ENCODE measurements around the gene MTCL1. TPM values are rescaled to one million over a fixed set of nuclear protein-coding genes. Genes with fewer than 3 reads are reported as not detected.

Gene MTCL1
- total and polyA plus RNA-seq, 12 donors, result 0.43 to 12.5 (median 2.1) TPM

GRCh38 chr18:8715599-8715998, 10.2 kb downstream of the MTCL1 start:
- TF ChIP-seq POLR2A (IDR thresholded peaks at IDR 0.05) (no peak), CTCF (IDR thresholded peaks at IDR 0.05) (no peak)
- H3K4me3 ChIP-seq, result no peak overlapping the region
- no peaks in the 10 kb centered on the region for H3K9me3 ChIP-seq (replicated peaks in 1 of 3)
- DNase-seq, result no peak
- H3K4me1 ChIP-seq (replicated peaks in 1 of 2), result no peaks in the 10 kb centered on the region
- WGBS, 4 donors, result 71 to 87% (median 81%) methylated on average over 4 of the region's 4 CpGs
- H3K36me3 ChIP-seq (replicated peaks in 1 of 2), result no peaks in the 10 kb centered on the region
- intact Hi-C loops (cut with DNase I), result no loop called here
- H3K27ac ChIP-seq, result no peak overlapping the region
- H3K27me3 ChIP-seq, result peaks cover 12% of the 10 kb centered on the region

GRCh38 chr18:8717011-8717770, 11.8 kb downstream of the MTCL1 start:
- no peak overlapping the region for H3K27ac ChIP-seq
- H3K27me3 ChIP-seq, result peaks cover 12% of the 10 kb centered on the region
- no peaks in the 10 kb centered on the region for H3K36me3 ChIP-seq (replicated peaks in 1 of 2)
- H3K4me3 ChIP-seq, result no peak overlapping the region
- H3K9me3 ChIP-seq (replicated peaks in 1 of 3), result no peaks in the 10 kb centered on the region
- no peak for TF ChIP-seq POLR2A (IDR thresholded peaks at IDR 0.05)
- no peak for TF ChIP-seq CTCF (IDR thresholded peaks at IDR 0.05)
- WGBS, 4 donors, result 67 to 71% (median 68%) methylated on average over 13 of the region's 13 CpGs
- no peaks in the 10 kb centered on the region for H3K4me1 ChIP-seq (replicated peaks in 1 of 2)
- DNase-seq, result no peak
- intact Hi-C loops (cut with DNase I), result no loop called here

GRCh38 chr18:8718401-8718913, 13.1 kb downstream of the MTCL1 start:
- TF ChIP-seq CTCF (IDR thresholded peaks at IDR 0.05), result no peak
- TF ChIP-seq POLR2A (IDR thresholded peaks at IDR 0.05), result no peak
- intact Hi-C loops (cut with DNase I), result no loop called here
- Histone ChIP-seq H3K27me3 (peaks cover 12% of the 10 kb centered on the region), H3K4me1 (replicated peaks in 1 of 2) (no peaks in the 10 kb centered on the region), H3K4me3 (no peak overlapping the region), H3K36me3 (replicated peaks in 1 of 2) (no peaks in the 10 kb centered on the region), H3K27ac (no peak overlapping the region), H3K9me3 (replicated peaks in 1 of 3) (no peaks in the 10 kb centered on the region)
- WGBS, 4 donors, result 76 to 84% (median 80%) methylated on average over 16 of the region's 16 CpGs
- no peak for DNase-seq

GRCh38 chr18:8719192-8719591, 13.8 kb downstream of the MTCL1 start:
- TF ChIP-seq POLR2A (IDR thresholded peaks at IDR 0.05), result no peak
- TF ChIP-seq CTCF (IDR thresholded peaks at IDR 0.05), result no peak
- 27 to 44% (median 37%) methylated on average over 4 of the region's 4 CpGs for WGBS, 4 donors
- no peak overlapping the region for H3K27ac ChIP-seq

More at GRCh38 chr18:8719192-8719591, 13.8 kb downstream of the MTCL1 start:
- intact Hi-C loops (cut with DNase I), result no loop called here
- Histone ChIP-seq H3K9me3 (replicated peaks in 1 of 3) (no peaks in the 10 kb centered on the region), H3K27me3 (peaks cover 7% of the 10 kb centered on the region), H3K4me1 (replicated peaks in 1 of 2) (no peaks in the 10 kb centered on the region), H3K4me3 (no peak overlapping the region), H3K36me3 (replicated peaks in 1 of 2) (no peaks in the 10 kb centered on the region)
- DNase-seq, result no peak

All from adrenal gland (tissue), 12 donors.